H9 (cell line): ENCODE measurements around the gene PXK. TPM values are rescaled to one million over a fixed set of nuclear protein-coding genes. Genes with fewer than 3 reads are reported as not detected.

Experiments used
- DNase-seq: peaks from one replicate; pipeline ENCODE4 v3.0.0-alpha.2; 2017
- H2AFZ ChIP-seq: one replicate; pipeline ENCODE4 v1.6.1; 2013; ENCODE audit warnings: mild to moderate bottlenecking, low read length, control low read depth, moderate library complexity
- H2AK5ac ChIP-seq: 2 replicates; pipeline ENCODE4 v1.6.1; 2013; ENCODE audit warnings: low read length, control low read depth, mixed read lengths; ENCODE audit not compliant: insufficient read length
- H2BK120ac ChIP-seq: one replicate; pipeline ENCODE4 v1.6.1; 2013; ENCODE audit warnings: low read depth, mild to moderate bottlenecking, low read length, control low read depth, inconsistent platforms; ENCODE audit not compliant: poor library complexity, severe bottlenecking
- H2BK12ac ChIP-seq: 2 replicates; pipeline ENCODE4 v1.6.1; 2013; ENCODE audit warnings: low read length, control low read depth, mixed read lengths, low read depth; ENCODE audit not compliant: insufficient read length
- H2BK15ac ChIP-seq: 2 replicates; pipeline ENCODE4 v1.6.1; 2013; ENCODE audit warnings: low read depth, low read length, control low read depth
- H2BK20ac ChIP-seq: one replicate; pipeline ENCODE4 v1.6.1; 2013; ENCODE audit warnings: low read depth, mild to moderate bottlenecking, low read length, control low read depth, inconsistent platforms; ENCODE audit not compliant: poor library complexity, severe bottlenecking
- H2BK5ac ChIP-seq: 2 replicates; pipeline ENCODE4 v1.6.1; 2013; ENCODE audit warnings: low read length, control low read depth, mixed read lengths; ENCODE audit not compliant: insufficient read length
- H3K14ac ChIP-seq: 2 replicates; pipeline ENCODE4 v1.6.1; 2013; ENCODE audit warnings: low read length, control low read depth; ENCODE audit not compliant: insufficient read depth
- H3K18ac ChIP-seq: 2 replicates; pipeline ENCODE4 v1.6.1; 2013; ENCODE audit warnings: low read depth, mild to moderate bottlenecking, mixed read lengths, low read length, control low read depth; ENCODE audit not compliant: insufficient read length
- H3K23ac ChIP-seq: 2 replicates; pipeline ENCODE4 v1.6.1; 2013; ENCODE audit warnings: low read length, control low read depth, mixed read lengths, low read depth; ENCODE audit not compliant: insufficient read length
- H3K23me2 ChIP-seq: 2 replicates; pipeline ENCODE4 v1.6.1; 2013; ENCODE audit warnings: low read depth, mild to moderate bottlenecking, mixed read lengths, low read length, control low read depth; ENCODE audit not compliant: insufficient read length, poor library complexity, severe bottlenecking
- H3K27ac ChIP-seq: 2 replicates; pipeline ENCODE4 v1.5.1; 2013; ENCODE audit warnings: low read length, control low read depth, mixed read lengths, low read depth; ENCODE audit not compliant: insufficient read length
- H3K27me3 ChIP-seq: 2 replicates; pipeline ENCODE4 v1.6.1; 2013; ENCODE audit warnings: low read length, control low read depth, inconsistent platforms; ENCODE audit not compliant: insufficient read depth
- H3K4ac ChIP-seq: 2 replicates; pipeline ENCODE4 v1.6.1; 2013; ENCODE audit warnings: low read depth, mild to moderate bottlenecking, control low read depth, inconsistent platforms, low read length, moderate library complexity
- H3K4me1 ChIP-seq: 2 replicates; pipeline ENCODE4 v1.6.1; 2013; ENCODE audit warnings: low read length, control low read depth, inconsistent platforms; ENCODE audit not compliant: insufficient read depth
- H3K4me2 ChIP-seq: 2 replicates; pipeline ENCODE4 v1.6.1; 2013; ENCODE audit warnings: low read length, control low read depth, mixed read lengths; ENCODE audit not compliant: insufficient read length, insufficient read depth
- H3K56ac ChIP-seq: 2 replicates; pipeline ENCODE4 v1.6.1; 2013; ENCODE audit warnings: low read depth, mild to moderate bottlenecking, mixed read lengths, low read length, control low read depth; ENCODE audit not compliant: insufficient read length
- H3K79me1 ChIP-seq: 2 replicates; pipeline ENCODE4 v1.6.1; 2013; ENCODE audit warnings: low read depth, mild to moderate bottlenecking, moderate library complexity, low read length, control low read depth, inconsistent platforms; ENCODE audit not compliant: insufficient read depth, poor library complexity, severe bottlenecking
- H3K79me2 ChIP-seq: 2 replicates; pipeline ENCODE4 v1.6.1; 2013; ENCODE audit warnings: low read length, control low read depth, inconsistent platforms; ENCODE audit not compliant: insufficient read depth
- H3K9ac ChIP-seq: 2 replicates; pipeline ENCODE4 v1.6.1; 2013; ENCODE audit warnings: low read length, control low read depth, mixed read lengths; ENCODE audit not compliant: insufficient read length; ENCODE audit errors: extremely low read depth
- H3K9me3 ChIP-seq: one replicate; pipeline ENCODE4 v1.6.1; 2013; ENCODE audit warnings: low read depth, low read length, inconsistent platforms; ENCODE audit not compliant: control insufficient read depth
- H3T11ph ChIP-seq: one replicate; pipeline ENCODE4 v1.6.1; 2013; ENCODE audit warnings: mild to moderate bottlenecking, low read length, control low read depth, inconsistent platforms
- H4K20me1 ChIP-seq: one replicate; pipeline ENCODE4 v1.6.1; 2013; ENCODE audit not compliant: control insufficient read depth, insufficient read length, insufficient read depth
- H4K5ac ChIP-seq: 2 replicates; pipeline ENCODE4 v1.6.1; 2013; ENCODE audit warnings: low read depth, mild to moderate bottlenecking, mixed read lengths, low read length, control low read depth; ENCODE audit not compliant: insufficient read length
- H4K8ac ChIP-seq: replicated peaks from 2 replicates; pipeline ENCODE4 v1.6.1; 2013; ENCODE audit warnings: low read length, control low read depth, mixed read lengths, low read depth; ENCODE audit not compliant: insufficient read length
- H4K91ac ChIP-seq: 2 replicates; pipeline ENCODE4 v1.6.1; 2013; ENCODE audit warnings: low read depth, mild to moderate bottlenecking, moderate library complexity, mixed read lengths, low read length, control low read depth; ENCODE audit not compliant: insufficient read length
- H3K27ac Mint-ChIP-seq, 3 experiments: 2 replicates in 2 of 3; 3 replicates in 1 of 3; pipeline ENCODE4 v1.8.0; 2020 to 2021; ENCODE audit warnings: mixed read lengths in 3 of 3, mild to moderate bottlenecking in 1 of 3, moderate library complexity in 1 of 3
- H3K27me3 Mint-ChIP-seq: 2 replicates; pipeline ENCODE4 v1.8.0; 2021; ENCODE audit warnings: low read depth, mild to moderate bottlenecking, moderate library complexity, mixed read lengths
- H3K36me3 Mint-ChIP-seq, 3 experiments: 2 replicates in 2 of 3; 3 replicates in 1 of 3; pipeline ENCODE4 v1.8.0; 2020 to 2021; ENCODE audit warnings: low read depth in 3 of 3, mixed read lengths in 3 of 3; ENCODE audit not compliant: insufficient read depth in 1 of 3
- H3K4me1 Mint-ChIP-seq, 2 experiments: 2 replicates each; pipeline ENCODE4 v1.8.0; 2020; ENCODE audit warnings: mixed read lengths in 2 of 2
- H3K4me3 Mint-ChIP-seq, 2 experiments: 2 replicates in 1 of 2; 3 replicates in 1 of 2; pipeline ENCODE4 v1.8.0; 2020 to 2021; ENCODE audit warnings: mild to moderate bottlenecking in 2 of 2, mixed read lengths in 2 of 2, moderate library complexity in 1 of 2
- H3K9me3 Mint-ChIP-seq, 2 experiments: 2 replicates in 1 of 2; 3 replicates in 1 of 2; pipeline ENCODE4 v1.8.0; 2020; ENCODE audit warnings: mild to moderate bottlenecking in 2 of 2, mixed read lengths in 2 of 2, moderate library complexity in 1 of 2
- WGBS: extraction: QIAGEN DNeasy Blood & Tissue Kit; methylation state at CpG from one replicate; pipeline ENCODE4 v1.1.7; 2013; ENCODE audit warnings: missing lambda C conversion rate, low lambda C conversion rate, mixed read lengths; ENCODE audit not compliant: insufficient read length; ENCODE audit errors: extremely low coverage; 5-methylcytosine and 5-hydroxymethylcytosine counted together
- total RNA-seq: library from RNA; stranded (reverse); gene quantifications from 2 replicates; pipeline ENCODE4 v1.2.1, GENCODE V29; 2021
- TF ChIP-seq, protein P1 (sequence below): fragments of 200-600 bp; sonication (generic); conservative IDR thresholded peaks from 3 replicates; pipeline ENCODE4 v1.8.0; 2021; ENCODE audit warnings: antibody characterized with exemption, mild to moderate bottlenecking

The PXK gene
- total RNA-seq, 1 experiment from 2014 or later: 3.3 TPM

DNA sequence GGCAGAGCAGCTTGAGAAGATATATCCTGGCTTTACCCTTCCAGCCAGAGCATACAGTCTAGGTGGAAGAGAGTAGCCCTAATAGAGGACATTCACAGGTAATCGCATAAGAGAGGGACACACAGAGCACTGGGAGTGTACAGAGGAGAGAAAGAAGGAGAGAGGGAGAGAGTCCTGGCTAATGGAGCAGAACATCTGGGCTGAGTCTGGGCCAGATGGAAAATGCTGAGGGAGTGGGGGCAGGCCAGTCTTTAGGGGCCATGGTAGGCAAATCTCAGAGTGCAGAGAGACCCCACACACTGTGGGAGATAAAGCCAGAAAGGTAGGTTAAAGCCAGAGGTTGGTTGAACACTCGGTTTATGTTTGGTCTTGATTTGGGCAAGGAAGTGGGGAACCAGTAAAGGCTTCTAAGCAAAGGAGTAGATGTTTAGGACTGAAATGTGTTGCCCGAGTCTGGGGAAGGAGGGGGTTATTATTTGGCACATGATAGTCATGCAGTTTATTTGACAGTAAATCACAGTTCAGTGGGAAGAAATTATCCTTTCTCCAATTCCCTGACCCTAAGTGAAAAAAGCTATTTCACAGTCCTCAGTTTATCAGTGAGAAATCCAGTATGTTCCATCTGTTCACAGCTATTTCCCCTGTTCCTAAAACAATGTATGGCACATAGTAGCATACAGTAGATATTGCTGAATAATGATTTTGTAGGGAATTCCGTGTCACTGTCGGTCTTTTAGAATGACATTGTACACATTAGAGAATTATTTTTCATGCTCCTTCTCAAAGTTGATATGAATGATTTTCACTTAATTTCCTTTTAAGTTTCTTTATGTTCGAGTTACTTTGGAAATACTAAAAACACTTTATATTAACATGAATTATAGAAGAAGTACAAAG lies 55.2 kb downstream of the PXK start:
- H3K9ac ChIP-seq: no peak overlapping the region
- H2BK5ac ChIP-seq: no peak overlapping the region
- H3K4ac ChIP-seq: no peak overlapping the region
- Mint-ChIP-seq H3K4me1 (peaks cover 18 to 19% of the 10 kb centered on the region in 2 experiments), H3K36me3 (no peaks in the 10 kb centered on the region; a peak in 1 of 7 replicates), H3K27me3 (no peaks in the 10 kb centered on the region; the same call in 1 of the 2 replicates), H3K4me3 (no peak overlapping the region), H3K9me3 (no peaks in the 10 kb centered on the region), H3K27ac (peak overlapping the region in 2 of 3 experiments; percentile 20 to 42; a peak in 4 of 7 replicates)
- no peak overlapping the region for H4K5ac ChIP-seq
- H2BK12ac ChIP-seq: no peak overlapping the region
- no peak overlapping the region for H4K8ac ChIP-seq
- H4K20me1 ChIP-seq: no peaks in the 10 kb centered on the region
- no peak overlapping the region for H2BK20ac ChIP-seq
- WGBS: no CpG with 5 or more reads among the region's 6 CpGs
- no peaks in the 10 kb centered on the region for H3K79me2 ChIP-seq
- no peak overlapping the region for H3K27ac ChIP-seq
- no peaks in the 10 kb centered on the region for H3K23me2 ChIP-seq
- TF ChIP-seq, protein P1, sequence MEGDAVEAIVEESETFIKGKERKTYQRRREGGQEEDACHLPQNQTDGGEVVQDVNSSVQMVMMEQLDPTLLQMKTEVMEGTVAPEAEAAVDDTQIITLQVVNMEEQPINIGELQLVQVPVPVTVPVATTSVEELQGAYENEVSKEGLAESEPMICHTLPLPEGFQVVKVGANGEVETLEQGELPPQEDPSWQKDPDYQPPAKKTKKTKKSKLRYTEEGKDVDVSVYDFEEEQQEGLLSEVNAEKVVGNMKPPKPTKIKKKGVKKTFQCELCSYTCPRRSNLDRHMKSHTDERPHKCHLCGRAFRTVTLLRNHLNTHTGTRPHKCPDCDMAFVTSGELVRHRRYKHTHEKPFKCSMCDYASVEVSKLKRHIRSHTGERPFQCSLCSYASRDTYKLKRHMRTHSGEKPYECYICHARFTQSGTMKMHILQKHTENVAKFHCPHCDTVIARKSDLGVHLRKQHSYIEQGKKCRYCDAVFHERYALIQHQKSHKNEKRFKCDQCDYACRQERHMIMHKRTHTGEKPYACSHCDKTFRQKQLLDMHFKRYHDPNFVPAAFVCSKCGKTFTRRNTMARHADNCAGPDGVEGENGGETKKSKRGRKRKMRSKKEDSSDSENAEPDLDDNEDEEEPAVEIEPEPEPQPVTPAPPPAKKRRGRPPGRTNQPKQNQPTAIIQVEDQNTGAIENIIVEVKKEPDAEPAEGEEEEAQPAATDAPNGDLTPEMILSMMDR: no peak
- no peaks in the 10 kb centered on the region for H3K27me3 ChIP-seq
- H2BK120ac ChIP-seq: no peak overlapping the region
- H3T11ph ChIP-seq: no peak overlapping the region
- no peak overlapping the region for H2AK5ac ChIP-seq
- H2AFZ ChIP-seq: no peak overlapping the region
- H3K23ac ChIP-seq: no peak overlapping the region
- H3K9me3 ChIP-seq: no peaks in the 10 kb centered on the region
- H3K79me1 ChIP-seq: no peaks in the 10 kb centered on the region
- H3K56ac ChIP-seq: no peak overlapping the region
- H3K4me1 ChIP-seq: peaks cover 4% of the 10 kb centered on the region; the same call in 1 of the 2 replicates
- DNase-seq: no peak
- H3K18ac ChIP-seq: no peak overlapping the region
- no peak overlapping the region for H3K4me2 ChIP-seq
- H3K14ac ChIP-seq: no peak overlapping the region
- no peak overlapping the region for H2BK15ac ChIP-seq
- H4K91ac ChIP-seq: no peak overlapping the region
